ENCODE data around the gene DNM3.

GRCh38 chr1:171985639-171986038 is 144.3 kb downstream of the DNM3 start:
- TF ChIP-seq, protein P1, sequence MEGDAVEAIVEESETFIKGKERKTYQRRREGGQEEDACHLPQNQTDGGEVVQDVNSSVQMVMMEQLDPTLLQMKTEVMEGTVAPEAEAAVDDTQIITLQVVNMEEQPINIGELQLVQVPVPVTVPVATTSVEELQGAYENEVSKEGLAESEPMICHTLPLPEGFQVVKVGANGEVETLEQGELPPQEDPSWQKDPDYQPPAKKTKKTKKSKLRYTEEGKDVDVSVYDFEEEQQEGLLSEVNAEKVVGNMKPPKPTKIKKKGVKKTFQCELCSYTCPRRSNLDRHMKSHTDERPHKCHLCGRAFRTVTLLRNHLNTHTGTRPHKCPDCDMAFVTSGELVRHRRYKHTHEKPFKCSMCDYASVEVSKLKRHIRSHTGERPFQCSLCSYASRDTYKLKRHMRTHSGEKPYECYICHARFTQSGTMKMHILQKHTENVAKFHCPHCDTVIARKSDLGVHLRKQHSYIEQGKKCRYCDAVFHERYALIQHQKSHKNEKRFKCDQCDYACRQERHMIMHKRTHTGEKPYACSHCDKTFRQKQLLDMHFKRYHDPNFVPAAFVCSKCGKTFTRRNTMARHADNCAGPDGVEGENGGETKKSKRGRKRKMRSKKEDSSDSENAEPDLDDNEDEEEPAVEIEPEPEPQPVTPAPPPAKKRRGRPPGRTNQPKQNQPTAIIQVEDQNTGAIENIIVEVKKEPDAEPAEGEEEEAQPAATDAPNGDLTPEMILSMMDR (IDR thresholded peaks at IDR 0.05): no peak
- TF ChIP-seq POLR2A (IDR thresholded peaks at IDR 0.05): no peak
- TF ChIP-seq POLR2AphosphoS5 (IDR thresholded peaks at IDR 0.05): no peak
- TF ChIP-seq EP300 (IDR thresholded peaks at IDR 0.05): no peak
